ENCODE measurements around the gene LRRC72.

Gene LRRC72

GRCh38 chr7:16564909-16565426, 38.3 kb downstream of the LRRC72 start:
- peak; percentile 50 for DNase-seq (ENCODE audit: low read depth)
- TF ChIP-seq CTCF (IDR thresholded peaks at IDR 0.05; ENCODE audit: control insufficient read depth, extremely low read depth, insufficient read depth) = peak; percentile 64
- H3K4me3 ChIP-seq (ENCODE audit: low read depth, low read length) = no peak overlapping the region

GRCh38 chr7:16571941-16572340, 45.3 kb downstream of the LRRC72 start:
- H3K4me3 ChIP-seq (ENCODE audit: low read depth, low read length) = no peak overlapping the region
- no peak for DNase-seq (ENCODE audit: low read depth)
- TF ChIP-seq CTCF (IDR thresholded peaks at IDR 0.05; ENCODE audit: control insufficient read depth, extremely low read depth, insufficient read depth) = no peak

GRCh38 chr7:16579216-16579615, 52.6 kb downstream of the LRRC72 start:
- TF ChIP-seq CTCF (IDR thresholded peaks at IDR 0.05; ENCODE audit: control insufficient read depth, extremely low read depth, insufficient read depth) = no peak
- H3K4me3 ChIP-seq (ENCODE audit: low read depth, low read length) = no peak overlapping the region
- DNase-seq (ENCODE audit: low read depth) = no peak

GRCh38 chr7:16581286-16581685, 54.7 kb downstream of the LRRC72 start:
- TF ChIP-seq CTCF (IDR thresholded peaks at IDR 0.05; ENCODE audit: control insufficient read depth, extremely low read depth, insufficient read depth) = no peak
- no peak overlapping the region for H3K4me3 ChIP-seq (ENCODE audit: low read depth, low read length)
- DNase-seq (ENCODE audit: low read depth) = no peak

GRCh38 chr7:16583834-16584233, 57.2 kb downstream of the LRRC72 start:
- no peak overlapping the region for H3K4me3 ChIP-seq (ENCODE audit: low read depth, low read length)
- no peak for TF ChIP-seq CTCF (IDR thresholded peaks at IDR 0.05; ENCODE audit: control insufficient read depth, extremely low read depth, insufficient read depth)
- DNase-seq (ENCODE audit: low read depth) = no peak

GRCh38 chr7:16585540-16585939, 58.9 kb downstream of the LRRC72 start:
- DNase-seq (ENCODE audit: low read depth) = no peak
- no peak overlapping the region for H3K4me3 ChIP-seq (ENCODE audit: low read depth, low read length)
- TF ChIP-seq CTCF (IDR thresholded peaks at IDR 0.05; ENCODE audit: control insufficient read depth, extremely low read depth, insufficient read depth) = no peak
